Activated T-cell treated with anti-CD3 and anti-CD28 coated beads, Interleukin-2, amount 50 U/mL, for 48 hours (primary cell): ENCODE results near the gene DRC7.

Experiments used
- DNase-seq, 2 experiments: peaks; one replicate each; pipeline ENCODE4 v3.0.0-alpha.2; 2020

The DRC7 gene

GRCh38 chr16:57677622-57678369 lies 16.8 kb upstream of the DRC7 start:
- no peak for DNase-seq

DNA sequence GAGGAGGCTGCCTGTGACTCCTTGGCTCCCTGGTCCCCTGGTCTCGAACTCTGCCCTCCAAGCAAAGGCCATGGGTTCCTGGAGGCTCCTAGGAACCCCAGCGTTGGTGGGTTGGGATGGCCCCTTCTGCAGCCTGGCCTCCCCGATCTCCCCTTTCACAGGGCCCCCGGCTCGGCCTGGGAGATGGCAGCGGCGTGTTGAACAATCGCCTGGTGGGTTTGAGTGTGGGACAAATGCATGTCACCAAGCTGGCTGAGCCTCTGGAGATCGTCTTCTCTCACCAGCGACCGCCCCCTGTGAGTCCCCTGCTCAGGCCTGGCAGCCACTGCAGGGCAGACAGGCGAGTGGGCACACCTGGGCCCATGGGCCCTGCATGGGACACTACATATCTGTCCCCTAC lies 15.6 kb upstream of the DRC7 start:
- DNase-seq = no peak

GRCh38 chr16:57679767-57680482 lies 14.7 kb upstream of the DRC7 start:
- no peak for DNase-seq

GRCh38 chr16:57680842-57681375 lies 13.7 kb upstream of the DRC7 start:
- DNase-seq = no peak

GRCh38 chr16:57681950-57682728 lies 12.5 kb upstream of the DRC7 start:
- no peak for DNase-seq

- DNase-seq = no peak
Measured at GRCh38 chr16:57682809-57683635, 11.6 kb upstream of the DRC7 start.

- no peak for DNase-seq
Measured at GRCh38 chr16:57683636-57684545, 10.7 kb upstream of the DRC7 start.

DNA sequence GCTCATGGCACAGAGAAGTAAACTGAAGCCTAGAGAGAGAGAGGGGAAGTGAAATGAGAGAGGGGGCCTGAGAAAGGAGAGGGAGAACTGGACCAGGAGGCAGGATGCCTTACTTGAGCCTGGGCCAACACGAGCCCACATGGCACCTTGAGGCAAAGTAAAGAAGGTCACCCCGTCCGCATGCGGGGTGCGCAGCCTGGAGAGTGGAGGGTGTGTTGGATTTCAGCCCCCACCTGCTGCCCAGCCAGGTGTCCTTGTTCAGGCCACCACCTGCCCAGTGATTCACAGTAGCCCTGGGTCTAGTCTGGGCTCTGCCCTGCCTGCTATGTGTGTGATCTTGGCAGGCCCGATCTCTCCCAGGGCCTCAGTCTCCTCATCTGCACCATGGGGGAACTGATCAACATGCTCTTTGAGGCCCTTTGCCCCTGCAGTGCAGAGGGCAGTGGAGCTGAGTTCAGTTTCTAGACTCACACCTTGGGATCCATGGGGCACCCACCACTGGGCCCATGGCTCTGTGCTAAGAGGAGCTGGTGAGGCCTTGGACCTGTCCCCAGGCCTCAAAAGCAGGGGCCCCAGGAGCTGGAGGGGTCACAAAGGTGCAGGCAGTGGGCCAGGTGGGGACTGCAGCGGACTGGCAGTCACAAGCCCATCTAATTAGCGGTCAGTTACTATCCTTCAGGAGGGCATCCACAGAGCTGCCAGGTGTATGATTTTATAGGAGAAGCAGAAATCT lies 9.8 kb upstream of the DRC7 start:
- DNase-seq = no peak

- DNase-seq = no peak
Measured at GRCh38 chr16:57685633-57686032, 9.0 kb upstream of the DRC7 start.

DNA sequence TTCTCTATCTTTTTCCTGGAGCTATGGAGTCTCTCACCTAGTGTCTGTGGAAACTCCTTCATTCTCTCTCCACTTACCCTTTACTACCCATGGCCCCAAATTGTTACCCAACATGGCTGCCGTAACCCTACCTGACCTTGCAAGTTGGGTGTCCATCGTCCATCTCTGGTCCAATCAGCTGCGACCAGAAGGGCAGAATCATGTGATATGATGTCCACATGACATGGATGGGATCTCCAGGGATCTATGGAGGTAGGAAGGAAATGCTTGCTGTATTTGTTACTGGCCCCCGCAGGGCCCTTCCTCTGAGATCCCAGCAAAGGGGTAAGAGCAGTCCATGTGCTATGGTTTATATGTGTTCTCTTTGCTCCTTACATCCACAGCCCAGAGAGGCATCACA lies 8.0 kb upstream of the DRC7 start:
- DNase-seq = no peak

- DNase-seq = no peak
Measured at GRCh38 chr16:57687363-57687929, 7.2 kb upstream of the DRC7 start.

- no peak for DNase-seq
Measured at GRCh38 chr16:57688487-57688986, 6.1 kb upstream of the DRC7 start.

DNA sequence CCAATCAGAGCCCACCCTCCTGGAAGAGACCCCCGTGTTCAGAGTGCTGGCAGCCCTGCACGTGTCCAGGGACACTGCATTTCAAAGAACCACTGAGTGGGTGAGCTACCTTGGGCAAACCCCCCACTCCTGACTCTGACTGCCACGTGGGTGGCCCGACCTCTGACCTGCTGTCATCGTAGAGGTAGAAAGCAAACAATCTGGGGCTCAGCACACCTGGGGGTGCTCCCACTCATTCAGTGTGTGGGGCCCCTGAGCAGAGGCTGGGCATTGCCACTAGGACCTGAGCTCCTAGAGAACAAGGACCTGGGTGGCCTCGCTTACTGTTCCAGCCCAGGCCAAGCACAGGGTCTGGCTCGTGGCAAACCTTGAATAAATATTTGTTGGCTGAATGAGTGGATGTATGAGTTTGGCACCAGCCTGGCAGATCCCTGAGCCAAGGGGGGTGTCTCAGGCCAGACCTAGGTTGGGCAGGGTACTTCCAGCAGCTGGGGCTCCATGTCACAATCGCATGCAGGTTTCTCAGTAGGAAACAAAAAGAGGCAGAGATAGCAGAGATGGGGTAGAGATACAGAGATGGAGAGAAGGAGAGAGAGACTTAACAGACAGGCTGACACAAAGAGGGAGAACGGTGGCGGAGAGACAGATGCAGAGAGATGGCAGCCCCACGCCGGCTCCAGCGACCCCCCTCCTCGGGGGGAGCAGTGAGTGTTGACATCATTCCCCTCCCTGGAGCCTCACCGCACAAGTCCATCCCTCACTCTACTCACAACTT lies 5.4 kb upstream of the DRC7 start:
- DNase-seq = peak; percentile 23 to 25

DNA sequence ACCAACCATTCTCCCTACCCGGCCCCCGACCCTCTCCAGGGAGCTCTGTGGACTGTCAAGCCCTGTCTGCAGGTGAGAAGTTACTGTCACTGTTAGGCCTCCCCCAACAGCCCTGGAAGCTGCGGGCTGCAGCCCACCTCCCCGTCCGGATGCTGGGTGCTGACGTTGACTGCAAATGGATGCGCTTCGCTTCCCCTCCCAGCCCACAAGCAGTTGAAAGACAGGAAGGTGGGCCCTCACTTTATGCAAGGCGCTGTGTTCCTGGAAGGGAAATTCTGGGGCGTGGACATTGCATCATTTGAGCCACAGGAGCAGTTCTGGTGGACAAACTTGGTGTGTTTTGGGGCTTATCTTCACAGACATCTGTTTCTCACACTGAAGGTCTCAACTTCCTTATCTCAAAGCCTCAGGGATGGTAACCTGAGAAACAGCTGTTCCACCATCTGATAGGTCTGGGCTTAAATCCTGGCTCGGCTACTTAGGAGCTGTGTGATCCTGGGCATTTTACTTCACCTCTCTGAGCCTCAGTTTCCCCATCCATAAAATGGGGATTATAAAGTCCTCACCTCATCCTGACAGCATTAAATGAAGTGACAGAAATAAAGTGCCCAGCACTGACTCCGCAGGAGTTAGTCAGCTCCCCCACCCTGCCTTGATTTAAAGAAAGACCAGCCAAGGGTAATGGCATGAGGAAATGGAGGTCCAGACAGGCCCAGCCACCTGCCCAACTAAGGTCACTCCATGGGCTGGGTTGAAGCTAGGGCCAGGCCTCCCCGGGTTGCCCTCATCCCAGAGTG lies 4.6 kb upstream of the DRC7 start:
- DNase-seq = peak; percentile 51 to 54

DNA sequence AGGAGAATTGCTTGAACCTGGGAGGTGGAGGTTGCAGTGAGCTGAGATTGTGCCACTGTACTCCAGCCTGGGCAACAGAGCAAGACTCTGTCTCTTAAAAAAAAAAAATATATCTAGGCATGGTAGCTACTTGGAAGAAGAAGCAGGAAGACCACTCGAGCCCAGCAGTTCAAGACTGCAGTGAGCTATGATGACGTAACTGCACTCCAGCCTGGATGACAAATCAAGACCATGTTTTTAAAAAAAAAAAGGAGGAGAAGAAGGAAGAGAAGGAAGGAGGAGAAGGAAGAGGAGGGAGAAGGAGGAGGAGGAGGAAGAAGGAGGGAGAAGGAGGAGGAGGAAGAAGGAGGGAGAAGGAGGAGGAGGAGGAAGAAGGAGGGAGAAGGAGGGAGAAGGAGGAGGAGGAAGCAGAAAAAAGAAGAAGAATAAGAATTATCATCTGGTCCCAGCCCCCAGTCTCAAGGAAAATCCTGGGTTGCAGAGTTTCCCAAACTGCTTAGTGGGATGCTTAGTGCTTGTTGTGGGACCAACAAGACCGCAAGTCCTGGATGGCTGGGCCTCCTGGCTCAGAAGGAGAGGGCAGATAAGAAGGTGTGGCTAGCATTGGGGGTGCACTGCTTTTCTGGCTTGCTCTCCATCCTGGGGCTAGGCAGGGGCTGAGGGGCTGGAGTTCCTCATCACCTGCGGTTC lies 3.7 kb upstream of the DRC7 start:
- no peak for DNase-seq

DNA sequence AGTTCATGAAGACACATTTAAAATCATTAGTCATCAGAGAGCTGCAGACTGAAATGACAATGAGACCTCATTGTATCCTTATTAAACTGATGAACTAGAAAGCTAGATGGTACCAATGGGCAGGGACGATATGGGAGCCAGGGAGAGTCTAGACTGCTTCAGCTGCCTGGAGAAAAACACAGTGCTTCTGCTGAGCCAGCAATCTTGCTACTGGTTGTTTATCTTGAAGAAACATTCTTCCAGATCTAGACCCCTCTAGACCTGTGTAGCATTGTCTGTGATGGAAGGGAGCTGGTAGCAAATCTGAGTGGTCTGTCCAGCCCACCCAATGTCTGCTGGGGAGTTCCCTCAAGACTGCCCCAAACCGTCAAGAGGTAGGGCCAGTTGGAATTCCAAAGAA lies 2.0 kb upstream of the DRC7 start:
- DNase-seq = no peak

GRCh38 chr16:57693550-57693949 lies 1.1 kb upstream of the DRC7 start:
- DNase-seq = no peak

DNA sequence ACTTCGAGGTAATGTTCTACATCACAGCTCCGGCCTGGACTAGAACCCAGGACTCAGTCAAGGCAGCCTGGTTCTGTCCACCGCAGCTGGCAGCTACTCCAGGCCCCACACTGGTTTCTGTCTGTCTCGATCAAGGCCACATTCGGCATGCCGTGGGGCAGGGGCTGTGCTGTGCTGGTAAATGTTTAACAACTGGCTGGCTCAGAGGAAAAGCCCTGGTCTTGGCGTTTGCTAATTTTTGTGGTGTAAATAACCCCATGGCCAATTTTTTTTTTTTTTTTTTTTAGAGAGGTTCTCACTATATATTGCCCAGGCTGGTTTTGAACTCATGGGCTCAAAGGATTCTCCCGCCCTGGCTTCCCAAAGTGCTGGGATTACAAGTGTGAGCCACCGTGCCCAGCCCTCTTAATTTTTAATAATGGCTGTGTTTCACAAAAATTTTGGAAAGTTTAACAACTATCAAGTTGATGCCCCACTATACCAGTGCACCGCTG lies 328 bp upstream of the DRC7 start:
- DNase-seq = no peak
